SK-N-SH (cell line): ENCODE results near the gene GARNL3. TPM values are rescaled to one million over a fixed set of nuclear protein-coding genes. Genes with fewer than 3 reads are reported as not detected.
A peak's percentile ranks its signal among the peaks of the same experiment; 100 is the strongest.

ENCODE experiments used
- CTCF ChIA-PET: fragments of 300-600, 350-600 bp; formaldehyde crosslinking; extraction: SDS; loops from one replicate; lab custom pipeline; 2021; lab: Yijun Ruan, JAX
- POLR2A ChIA-PET: fragments of 350-600 bp; sonication (Branson Sonifier 250); formaldehyde crosslinking; extraction: SDS; loops from one replicate; lab custom pipeline; 2020; ENCODE audit warnings: antibody characterized with exemption, inconsistent platforms; lab: Yijun Ruan, JAX
- DNase-seq: peaks from one replicate; pipeline ENCODE4 v3.0.0; 2012
- H2AFZ ChIP-seq: fragments of 200-600 bp; sonication (generic); 2 replicates; pipeline ENCODE4 v1.8.1; 2016; ENCODE audit warnings: antibody characterized with exemption, mild to moderate bottlenecking, low read depth
- H3F3A ChIP-seq: fragments of 200-600 bp; sonication (generic); replicated peaks from 2 replicates; pipeline ENCODE3; 2016; ENCODE audit warnings: antibody characterized with exemption, mild to moderate bottlenecking; ENCODE audit not compliant: insufficient read depth
- H3K27ac ChIP-seq, 2 experiments: fragments of 200-500 bp in 1 of 2; fragments of 200-600 bp in 1 of 2; sonication (Bioruptor generic) in 1 of 2; sonication (generic), shearing (Covaris generic) in 1 of 2; 2 replicates each; pipeline versions ENCODE4 v1.5.1 to v1.6.1; 2014 to 2016; ENCODE audit warnings: low read depth in 2 of 2, inconsistent platforms in 1 of 2, low read length in 1 of 2, mild to moderate bottlenecking in 1 of 2, mixed read lengths in 1 of 2
- H3K27me3 ChIP-seq: fragments of 200-600 bp; sonication (generic), shearing (Covaris generic); 2 replicates; pipeline ENCODE4 v1.6.1; 2016; ENCODE audit warnings: mixed run types; ENCODE audit not compliant: insufficient read depth
- H3K36me3 ChIP-seq, 2 experiments: fragments of 200-500 bp in 1 of 2; fragments of 200-600 bp in 1 of 2; sonication (Bioruptor generic) in 1 of 2; sonication (generic) in 1 of 2; replicated peaks in 1 of 2; 2 replicates each; pipeline versions ENCODE3 to v1.5.1; 2014 to 2016; ENCODE audit warnings: low read length in 1 of 2, mild to moderate bottlenecking in 1 of 2; ENCODE audit not compliant: insufficient read depth in 2 of 2, control insufficient read depth in 1 of 2
- H3K4me1 ChIP-seq, 2 experiments: fragments of 200-500 bp in 1 of 2; fragments of 200-600 bp in 1 of 2; sonication (Bioruptor generic) in 1 of 2; sonication (generic), shearing (Covaris generic) in 1 of 2; 2 replicates each; pipeline versions ENCODE4 v1.5.1 to v1.6.1; 2014 to 2016; ENCODE audit warnings: low read depth in 1 of 2, low read length in 1 of 2, mixed run types in 1 of 2; ENCODE audit not compliant: insufficient read depth in 2 of 2, control insufficient read depth in 1 of 2
- H3K4me2 ChIP-seq: fragments of 200-600 bp; sonication (generic), shearing (Covaris generic); 2 replicates; pipeline ENCODE4 v1.6.1; 2017; ENCODE audit warnings: mixed run types
- H3K4me3 ChIP-seq, 2 experiments: fragments of 200-500 bp in 1 of 2; fragments of 200-600 bp in 1 of 2; sonication (Bioruptor generic) in 1 of 2; sonication (generic), shearing (Covaris generic) in 1 of 2; 2 replicates each; pipeline versions ENCODE4 v1.5.1 to v1.8.1; 2014 to 2016; ENCODE audit warnings: low read depth in 2 of 2, inconsistent platforms in 1 of 2, low read length in 1 of 2, mild to moderate bottlenecking in 1 of 2, mixed read lengths in 1 of 2, moderate library complexity in 1 of 2
- H3K79me2 ChIP-seq: fragments of 200-600 bp; sonication (generic); 2 replicates; pipeline ENCODE4 v1.8.1; 2017; ENCODE audit warnings: mild to moderate bottlenecking; ENCODE audit not compliant: insufficient read depth
- H3K9ac ChIP-seq: fragments of 200-600 bp; sonication (generic); 2 replicates; pipeline ENCODE4 v1.6.1; 2017; ENCODE audit warnings: mixed run types
- H3K9me2 ChIP-seq: fragments of 200-600 bp; sonication (generic); 2 replicates; pipeline ENCODE4 v1.6.1; 2017; ENCODE audit warnings: mixed run types
- H3K9me3 ChIP-seq: fragments of 200-600 bp; sonication (generic); 2 replicates; pipeline ENCODE4 v1.6.1; 2017; ENCODE audit warnings: mixed run types, mild to moderate bottlenecking, moderate library complexity
- H4K20me1 ChIP-seq: fragments of 200-600 bp; sonication (generic); 2 replicates; pipeline ENCODE4 v1.6.1; 2017; ENCODE audit warnings: mild to moderate bottlenecking, mixed run types; ENCODE audit not compliant: insufficient read depth
- CHD2 ChIP-seq: fragments of 150-350 bp; IDR thresholded peaks from 2 replicates; pipeline ENCODE4 v1.6.1; 2018; ENCODE audit warnings: low read length; ENCODE audit not compliant: partially characterized antibody
- CTCF ChIP-seq: fragments of 200-600 bp; sonication (generic); IDR thresholded peaks from 2 replicates; pipeline ENCODE4 v1.6.1; 2017; ENCODE audit warnings: antibody characterized with exemption, mild to moderate bottlenecking, moderate library complexity
- EP300 ChIP-seq, 2 experiments: IDR thresholded peaks; 2 replicates each; pipeline versions ENCODE4 v1.4.0 to v1.6.1; 2012; ENCODE audit warnings: borderline replicate concordance in 1 of 2, low read depth in 1 of 2, low read length in 1 of 2
- FOXJ3 ChIP-seq: sonication (generic); formaldehyde crosslinking; IDR thresholded peaks from 2 replicates; pipeline ENCODE4 v1.5.1; 2020; ENCODE audit warnings: mild to moderate bottlenecking, missing genetic modification reagents
- GATA2 ChIP-seq: sonication (generic); formaldehyde crosslinking; IDR thresholded peaks from 2 replicates; pipeline ENCODE4 v1.5.0; 2020; ENCODE audit warnings: mild to moderate bottlenecking, missing genetic modification reagents
- JUND ChIP-seq: IDR thresholded peaks from 2 replicates; pipeline ENCODE4 v1.4.0; 2012
- MEF2A ChIP-seq: IDR thresholded peaks from 2 replicates; pipeline ENCODE4 v1.4.0; 2012; ENCODE audit warnings: low read depth, borderline replicate concordance
- MXI1 ChIP-seq: IDR thresholded peaks from 2 replicates; pipeline ENCODE4 v1.6.1; 2012; ENCODE audit warnings: mild to moderate bottlenecking, low read depth, low read length, improper control_type of control experiment
- NFIC ChIP-seq: IDR thresholded peaks from 2 replicates; pipeline ENCODE4 v1.4.0; 2012; ENCODE audit warnings: borderline replicate concordance
- NRF1 ChIP-seq: IDR thresholded peaks from 2 replicates; pipeline ENCODE4 v1.6.1; 2012; ENCODE audit warnings: low read depth, mild to moderate bottlenecking, low read length
- POLR2AphosphoS5 ChIP-seq: IDR thresholded peaks from 2 replicates; pipeline ENCODE4 v1.6.1; 2012; ENCODE audit warnings: low read depth, low read length
- RFX5 ChIP-seq: IDR thresholded peaks from 2 replicates; pipeline ENCODE4 v1.6.1; 2012; ENCODE audit warnings: mild to moderate bottlenecking, improper control_type of control experiment, low read length
- RXRA ChIP-seq: IDR thresholded peaks from 2 replicates; pipeline ENCODE4 v1.4.0; 2012; ENCODE audit warnings: low read depth, mild to moderate bottlenecking, borderline replicate concordance
- SIN3A ChIP-seq: IDR thresholded peaks from 2 replicates; pipeline ENCODE4 v1.6.1; 2012; ENCODE audit warnings: low read depth, mild to moderate bottlenecking, low read length, moderate library complexity, borderline replicate concordance
- SMC3 ChIP-seq: IDR thresholded peaks from 2 replicates; pipeline ENCODE4 v1.6.1; 2012; ENCODE audit warnings: low read depth, low read length, improper control_type of control experiment
- TCF12 ChIP-seq: IDR thresholded peaks from 2 replicates; pipeline ENCODE4 v1.4.0; 2012
- TEAD4 ChIP-seq: IDR thresholded peaks from 2 replicates; pipeline ENCODE4 v1.4.0; 2012; ENCODE audit warnings: mild to moderate bottlenecking, borderline replicate concordance; ENCODE audit not compliant: insufficient read depth
- USF1 ChIP-seq: IDR thresholded peaks from 2 replicates; pipeline ENCODE4 v1.4.0; 2012; ENCODE audit warnings: low read depth, borderline replicate concordance
- YY1 ChIP-seq: IDR thresholded peaks from 2 replicates; pipeline ENCODE4 v1.4.0; 2012; ENCODE audit warnings: low read depth, mild to moderate bottlenecking
- WGBS: methylation state at CpG from one replicate; pipeline ENCODE4 v1.1.6; 2017; ENCODE audit warnings: low lambda C conversion rate; 5-methylcytosine and 5-hydroxymethylcytosine counted together
- polyA plus RNA-seq, 3 experiments: library from polyadenylated mRNA; depleted of rRNA; stranded (reverse); fragments of >200 nt; gene quantifications; 2 replicates each; pipeline ENCODE4 v1.2.3, GENCODE V29; 2012
- TF ChIP-seq, protein P1 (sequence below): fragments of 150-350 bp; IDR thresholded peaks from 2 replicates; pipeline ENCODE4 v1.6.1; 2017; ENCODE audit warnings: antibody characterized with exemption, low read length, low read depth, borderline replicate concordance
- TF ChIP-seq, protein P2 (sequence below): IDR thresholded peaks from 2 replicates; pipeline ENCODE4 v1.4.0; 2012; ENCODE audit warnings: low read depth, borderline replicate concordance
- TF ChIP-seq, protein P3 (sequence below): IDR thresholded peaks from 2 replicates; pipeline ENCODE4 v1.4.0; 2012; ENCODE audit warnings: low read depth
- TF ChIP-seq, protein P4 (sequence below): IDR thresholded peaks from 2 replicates; pipeline ENCODE4; 2012
- TF ChIP-seq, protein P5 (sequence below): fragments of 150-350 bp; IDR thresholded peaks from 2 replicates; pipeline ENCODE4 v1.6.1; 2016; ENCODE audit warnings: mild to moderate bottlenecking, low read depth, low read length

Gene GARNL3
- polyA plus RNA-seq, 1 of the 3 experiments (the other 2 are of a cell fraction) = 9.1 TPM

GRCh38 chr9:127396808-127397645 lies 132.5 kb downstream of the GARNL3 start, which contains the start of gene SLC2A8:
Gene SLC2A8, plus strand, starts transcription at chr9:127397169. Its CDS starts 62 bp downstream, at chr9:127397231.
- peaks cover 6% of the 10 kb centered on the region; the same call in 1 of the 2 replicates for H4K20me1 ChIP-seq
- CTCF ChIA-PET = interaction anchor here (0.8 to 2.2 kb wide), 12 partner anchors 9 to 524 kb away, joined by 3 to 17 read pairs (median 4); no protein-coding TSS in a partner anchor
- no peaks in the 10 kb centered on the region for H3K27me3 ChIP-seq
- H3K36me3 ChIP-seq = peaks cover 0 to under 1% of the 10 kb centered on the region in 2 experiments
- POLR2A ChIA-PET = interaction anchor here (0.5 to 1.6 kb wide), 5 partner anchors 27 to 1064 kb away, joined by 3 to 6 read pairs (median 3); partner anchors contain the start of genes LRSAM1, RPL12 and ZNF79
- H3K27ac ChIP-seq = peak within 1 kb of the TSS; percentile 57 to 67
- 0% methylated on average over 15 of the region's 87 CpGs for WGBS
- peaks cover 7 to 18% of the 10 kb centered on the region in 2 experiments; a peak in 1 of 4 replicates for H3K4me1 ChIP-seq
- peaks cover 10% of the 10 kb centered on the region for H3F3A ChIP-seq
- H3K4me2 ChIP-seq = peak within 1 kb of the TSS; percentile 94
- DNase-seq = peak; percentile 96
- H3K9me2 ChIP-seq = no peaks in the 10 kb centered on the region
- peak within 1 kb of the TSS; percentile 90 for H2AFZ ChIP-seq
- peak within 1 kb of the TSS; percentile 80 to 81 for H3K4me3 ChIP-seq
- H3K9me3 ChIP-seq = no peaks in the 10 kb centered on the region
- H3K79me2 ChIP-seq = peaks cover 17% of the 10 kb centered on the region
- peak within 1 kb of the TSS; percentile 82 for H3K9ac ChIP-seq
- TF ChIP-seq YY1 (0 out of 2 replicates have a peak, but pooled peaks have one; percentile 38), TEAD4 (no peak), TCF12 (no peak), FOXJ3 (CRISPR knock-in tag) (no peak), RXRA (no peak), SMC3 (peak; percentile 10; the same call in 1 of the 2 replicates), CHD2 (no peak), NRF1 (no peak; the same call in 1 of the 2 replicates), CTCF (peak; percentile 30), MXI1 (no peak), SIN3A (peak; percentile 71; the same call in 1 of the 2 replicates), JUND (no peak), EP300 (IDR thresholded peaks at IDR 0.05; ENCODE audit: borderline replicate concordance in 1 of 2, low read depth in 1 of 2, low read length in 1 of 2) (no peak), POLR2AphosphoS5 (peak; percentile 79), MEF2A (no peak), NFIC (no peak), GATA2 (CRISPR knock-in tag) (no peak), USF1 (no peak), RFX5 (peak; percentile 84)
- TF ChIP-seq, protein P1, sequence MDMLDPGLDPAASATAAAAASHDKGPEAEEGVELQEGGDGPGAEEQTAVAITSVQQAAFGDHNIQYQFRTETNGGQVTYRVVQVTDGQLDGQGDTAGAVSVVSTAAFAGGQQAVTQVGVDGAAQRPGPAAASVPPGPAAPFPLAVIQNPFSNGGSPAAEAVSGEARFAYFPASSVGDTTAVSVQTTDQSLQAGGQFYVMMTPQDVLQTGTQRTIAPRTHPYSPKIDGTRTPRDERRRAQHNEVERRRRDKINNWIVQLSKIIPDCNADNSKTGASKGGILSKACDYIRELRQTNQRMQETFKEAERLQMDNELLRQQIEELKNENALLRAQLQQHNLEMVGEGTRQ = no peak
- TF ChIP-seq, protein P2, sequence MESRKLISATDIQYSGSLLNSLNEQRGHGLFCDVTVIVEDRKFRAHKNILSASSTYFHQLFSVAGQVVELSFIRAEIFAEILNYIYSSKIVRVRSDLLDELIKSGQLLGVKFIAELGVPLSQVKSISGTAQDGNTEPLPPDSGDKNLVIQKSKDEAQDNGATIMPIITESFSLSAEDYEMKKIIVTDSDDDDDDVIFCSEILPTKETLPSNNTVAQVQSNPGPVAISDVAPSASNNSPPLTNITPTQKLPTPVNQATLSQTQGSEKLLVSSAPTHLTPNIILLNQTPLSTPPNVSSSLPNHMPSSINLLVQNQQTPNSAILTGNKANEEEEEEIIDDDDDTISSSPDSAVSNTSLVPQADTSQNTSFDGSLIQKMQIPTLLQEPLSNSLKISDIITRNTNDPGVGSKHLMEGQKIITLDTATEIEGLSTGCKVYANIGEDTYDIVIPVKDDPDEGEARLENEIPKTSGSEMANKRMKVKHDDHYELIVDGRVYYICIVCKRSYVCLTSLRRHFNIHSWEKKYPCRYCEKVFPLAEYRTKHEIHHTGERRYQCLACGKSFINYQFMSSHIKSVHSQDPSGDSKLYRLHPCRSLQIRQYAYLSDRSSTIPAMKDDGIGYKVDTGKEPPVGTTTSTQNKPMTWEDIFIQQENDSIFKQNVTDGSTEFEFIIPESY = no peak
- TF ChIP-seq, protein P3, sequence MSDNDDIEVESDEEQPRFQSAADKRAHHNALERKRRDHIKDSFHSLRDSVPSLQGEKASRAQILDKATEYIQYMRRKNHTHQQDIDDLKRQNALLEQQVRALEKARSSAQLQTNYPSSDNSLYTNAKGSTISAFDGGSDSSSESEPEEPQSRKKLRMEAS = no peak
- TF ChIP-seq, protein P4, sequence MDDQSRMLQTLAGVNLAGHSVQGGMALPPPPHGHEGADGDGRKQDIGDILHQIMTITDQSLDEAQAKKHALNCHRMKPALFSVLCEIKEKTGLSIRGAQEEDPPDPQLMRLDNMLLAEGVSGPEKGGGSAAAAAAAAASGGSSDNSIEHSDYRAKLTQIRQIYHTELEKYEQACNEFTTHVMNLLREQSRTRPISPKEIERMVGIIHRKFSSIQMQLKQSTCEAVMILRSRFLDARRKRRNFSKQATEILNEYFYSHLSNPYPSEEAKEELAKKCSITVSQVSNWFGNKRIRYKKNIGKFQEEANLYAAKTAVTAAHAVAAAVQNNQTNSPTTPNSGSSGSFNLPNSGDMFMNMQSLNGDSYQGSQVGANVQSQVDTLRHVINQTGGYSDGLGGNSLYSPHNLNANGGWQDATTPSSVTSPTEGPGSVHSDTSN = peak; percentile 72
- TF ChIP-seq, protein P5, sequence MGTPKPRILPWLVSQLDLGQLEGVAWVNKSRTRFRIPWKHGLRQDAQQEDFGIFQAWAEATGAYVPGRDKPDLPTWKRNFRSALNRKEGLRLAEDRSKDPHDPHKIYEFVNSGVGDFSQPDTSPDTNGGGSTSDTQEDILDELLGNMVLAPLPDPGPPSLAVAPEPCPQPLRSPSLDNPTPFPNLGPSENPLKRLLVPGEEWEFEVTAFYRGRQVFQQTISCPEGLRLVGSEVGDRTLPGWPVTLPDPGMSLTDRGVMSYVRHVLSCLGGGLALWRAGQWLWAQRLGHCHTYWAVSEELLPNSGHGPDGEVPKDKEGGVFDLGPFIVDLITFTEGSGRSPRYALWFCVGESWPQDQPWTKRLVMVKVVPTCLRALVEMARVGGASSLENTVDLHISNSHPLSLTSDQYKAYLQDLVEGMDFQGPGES = peak; percentile 66
